OCI-LY7 (cell line): ENCODE data around the gene SLC9A7. TPM values are rescaled to one million over a fixed set of nuclear protein-coding genes. Genes with fewer than 3 reads are reported as not detected.

Experiments
- BruUV-seq: library from RNA; stranded (reverse); fragments of 400-500 nt; replicated peaks from 2 replicates; lab custom pipeline; 2021; lab: Mats Ljungman, UMichigan
- CTCF ChIA-PET: fragments of 300-600 bp; sonication (Branson Sonifier 250); formaldehyde crosslinking; loops from one replicate; lab custom pipeline; 2022; ENCODE audit warnings: antibody characterized with exemption; ENCODE audit not compliant: unreplicated experiment; lab: Charles Lee
- POLR2A ChIA-PET: fragments of 300-600 bp; sonication (Branson Sonifier 250); formaldehyde crosslinking; loops from one replicate; lab custom pipeline; 2022; ENCODE audit warnings: antibody characterized with exemption; lab: Charles Lee
- DNase-seq: peaks from one replicate; pipeline ENCODE4 v3.0.0-alpha.2; 2015; ENCODE audit warnings: low spot score
- H2AFZ ChIP-seq: fragments of 200-600 bp; sonication (generic), shearing (Covaris generic); 2 replicates; pipeline ENCODE4 v1.6.1; 2014; ENCODE audit warnings: mild to moderate bottlenecking, antibody characterized with exemption, low read length, moderate library complexity
- H3K27ac ChIP-seq: fragments of 200-600 bp; sonication (generic); 2 replicates; pipeline ENCODE4 v1.5.1; 2014; ENCODE audit warnings: mixed run types, low read depth, mild to moderate bottlenecking, moderate library complexity, low read length, inconsistent platforms; ENCODE audit not compliant: poor library complexity, severe bottlenecking
- H3K36me3 ChIP-seq: fragments of 200-600 bp; sonication (generic); 2 replicates; pipeline ENCODE4 v1.6.1; 2014; ENCODE audit warnings: mild to moderate bottlenecking, antibody characterized with exemption, low read length, moderate library complexity, mixed read lengths; ENCODE audit not compliant: insufficient read depth
- H3K4me1 ChIP-seq: fragments of 200-600 bp; sonication (generic); 2 replicates; pipeline ENCODE4 v1.5.1; 2014; ENCODE audit warnings: mild to moderate bottlenecking, low read length; ENCODE audit not compliant: insufficient read depth, poor library complexity, severe bottlenecking
- H3K4me2 ChIP-seq: fragments of 200-600 bp; sonication (generic); 2 replicates; pipeline ENCODE4 v1.6.1; 2014; ENCODE audit warnings: mild to moderate bottlenecking, low read length
- H3K4me3 ChIP-seq: fragments of 200-600 bp; sonication (generic); 2 replicates; pipeline ENCODE4 v1.5.1; 2014; ENCODE audit warnings: mild to moderate bottlenecking, low read depth, low read length; ENCODE audit not compliant: poor library complexity, severe bottlenecking
- H3K79me2 ChIP-seq: fragments of 200-600 bp; sonication (generic); 2 replicates; pipeline ENCODE4 v1.6.1; 2016; ENCODE audit warnings: low read depth, mild to moderate bottlenecking, low read length, moderate library complexity, mixed read lengths; ENCODE audit not compliant: insufficient read depth
- H3K9me2 ChIP-seq: fragments of 200-600 bp; sonication (generic); 2 replicates; pipeline ENCODE4 v1.6.1; 2016; ENCODE audit warnings: mild to moderate bottlenecking, low read length, mixed read lengths; ENCODE audit not compliant: insufficient read depth
- H3K9me3 ChIP-seq: fragments of 200-600 bp; sonication (generic); 2 replicates; pipeline ENCODE4 v1.6.1; 2014; ENCODE audit warnings: mild to moderate bottlenecking, mixed run types, low read length, mixed read lengths
- H4K20me1 ChIP-seq: fragments of 200-600 bp; sonication (generic); 2 replicates; pipeline ENCODE4 v1.6.1; 2014; ENCODE audit warnings: mild to moderate bottlenecking, antibody characterized with exemption, low read length, moderate library complexity, mixed read lengths; ENCODE audit not compliant: insufficient read depth
- EZH2phosphoT487 ChIP-seq: fragments of 200-600 bp; sonication (generic); IDR thresholded peaks from 2 replicates; pipeline ENCODE4 v1.6.1; 2018; ENCODE audit warnings: low read depth, borderline replicate concordance, mild to moderate bottlenecking, mixed run types, antibody characterized with exemption, low read length, moderate library complexity, mixed read lengths
- intact Hi-C: fragments of 100-400 bp; cut with micrococcal nuclease; formaldehyde crosslinking; loops from one replicate; pipeline ENCODE4 v1.10.0; 2022; ENCODE audit not compliant: unreplicated experiment
- total RNA-seq, 2 experiments: library from RNA; depleted of rRNA in 1 of 2; stranded (reverse); fragments of >200 nt in 1 of 2; shearing (Covaris generic) in 1 of 2; gene quantifications; 2 replicates each; pipeline ENCODE4 v1.2.3, GENCODE V29; 2014 to 2022
- TF ChIP-seq, protein P1 (sequence below): fragments of 200-600 bp; sonication (generic); conservative IDR thresholded peaks from 2 replicates; pipeline ENCODE4 v1.5.1; 2014; ENCODE audit warnings: mild to moderate bottlenecking, antibody characterized with exemption, low read length, moderate library complexity, mixed read lengths

Gene SLC9A7
- total RNA-seq, 2 experiments from 2014 or later: 40.5 to 59.6 TPM

DNA sequence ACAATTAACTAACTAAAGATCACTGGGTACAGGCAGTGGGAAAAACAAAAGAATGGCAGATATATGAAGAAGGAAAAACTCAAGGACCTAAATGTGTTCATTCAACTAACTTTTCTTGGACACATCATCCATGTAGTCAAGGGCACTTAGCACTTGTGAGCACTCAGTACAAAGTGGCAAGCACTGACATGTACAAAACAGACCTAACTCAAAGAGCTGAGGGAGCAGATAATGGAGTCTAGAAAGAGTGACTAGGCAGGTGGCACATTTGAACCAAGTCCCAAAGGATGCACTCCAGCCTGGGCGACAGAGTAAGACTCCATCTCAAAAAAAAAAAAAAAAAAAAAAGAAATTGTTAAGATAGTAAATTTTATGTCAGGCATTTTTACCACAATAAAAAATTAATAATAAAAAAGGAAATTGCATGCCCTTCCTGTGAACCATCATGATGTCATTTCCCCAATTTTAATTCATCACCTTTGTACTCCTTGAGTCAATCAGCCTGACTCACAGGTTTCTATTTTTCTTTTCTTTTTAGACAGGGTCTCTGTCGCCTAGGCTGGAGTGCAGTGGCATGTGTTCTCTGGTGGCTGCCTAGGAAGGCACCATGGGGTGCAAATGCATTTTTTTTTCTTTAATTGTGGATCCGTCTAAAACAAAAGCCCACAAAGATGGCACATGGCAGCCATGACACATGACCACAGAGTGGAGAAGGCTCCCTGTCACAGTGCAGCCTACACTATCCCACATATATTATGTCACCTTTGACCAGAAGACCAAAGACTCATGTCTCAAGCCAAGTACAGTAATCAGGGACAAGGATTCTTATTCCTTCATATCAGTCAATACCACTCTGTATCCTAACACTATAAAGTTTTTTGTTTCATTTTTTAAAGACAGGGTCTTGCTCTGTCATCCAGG, 93.4 kb downstream of the SLC9A7 start:
- CTCF ChIA-PET: no interaction called here
- intact Hi-C loops: no loop called here
- Histone ChIP-seq H3K9me2 (no peaks in the 10 kb centered on the region), H3K79me2 (no peaks in the 10 kb centered on the region), H4K20me1 (no peaks in the 10 kb centered on the region), H3K9me3 (no peaks in the 10 kb centered on the region), H3K4me1 (no peaks in the 10 kb centered on the region), H2AFZ (no peak overlapping the region), H3K4me3 (no peak overlapping the region), H3K4me2 (no peak overlapping the region), H3K27ac (no peak overlapping the region), H3K36me3 (peaks cover 41% of the 10 kb centered on the region)
- TF ChIP-seq, protein P1, sequence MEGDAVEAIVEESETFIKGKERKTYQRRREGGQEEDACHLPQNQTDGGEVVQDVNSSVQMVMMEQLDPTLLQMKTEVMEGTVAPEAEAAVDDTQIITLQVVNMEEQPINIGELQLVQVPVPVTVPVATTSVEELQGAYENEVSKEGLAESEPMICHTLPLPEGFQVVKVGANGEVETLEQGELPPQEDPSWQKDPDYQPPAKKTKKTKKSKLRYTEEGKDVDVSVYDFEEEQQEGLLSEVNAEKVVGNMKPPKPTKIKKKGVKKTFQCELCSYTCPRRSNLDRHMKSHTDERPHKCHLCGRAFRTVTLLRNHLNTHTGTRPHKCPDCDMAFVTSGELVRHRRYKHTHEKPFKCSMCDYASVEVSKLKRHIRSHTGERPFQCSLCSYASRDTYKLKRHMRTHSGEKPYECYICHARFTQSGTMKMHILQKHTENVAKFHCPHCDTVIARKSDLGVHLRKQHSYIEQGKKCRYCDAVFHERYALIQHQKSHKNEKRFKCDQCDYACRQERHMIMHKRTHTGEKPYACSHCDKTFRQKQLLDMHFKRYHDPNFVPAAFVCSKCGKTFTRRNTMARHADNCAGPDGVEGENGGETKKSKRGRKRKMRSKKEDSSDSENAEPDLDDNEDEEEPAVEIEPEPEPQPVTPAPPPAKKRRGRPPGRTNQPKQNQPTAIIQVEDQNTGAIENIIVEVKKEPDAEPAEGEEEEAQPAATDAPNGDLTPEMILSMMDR: no peak
- no peak for TF ChIP-seq EZH2phosphoT487
- DNase-seq: no peak
- no TSS peak for BruUV-seq
- POLR2A ChIA-PET: no interaction called here

DNA sequence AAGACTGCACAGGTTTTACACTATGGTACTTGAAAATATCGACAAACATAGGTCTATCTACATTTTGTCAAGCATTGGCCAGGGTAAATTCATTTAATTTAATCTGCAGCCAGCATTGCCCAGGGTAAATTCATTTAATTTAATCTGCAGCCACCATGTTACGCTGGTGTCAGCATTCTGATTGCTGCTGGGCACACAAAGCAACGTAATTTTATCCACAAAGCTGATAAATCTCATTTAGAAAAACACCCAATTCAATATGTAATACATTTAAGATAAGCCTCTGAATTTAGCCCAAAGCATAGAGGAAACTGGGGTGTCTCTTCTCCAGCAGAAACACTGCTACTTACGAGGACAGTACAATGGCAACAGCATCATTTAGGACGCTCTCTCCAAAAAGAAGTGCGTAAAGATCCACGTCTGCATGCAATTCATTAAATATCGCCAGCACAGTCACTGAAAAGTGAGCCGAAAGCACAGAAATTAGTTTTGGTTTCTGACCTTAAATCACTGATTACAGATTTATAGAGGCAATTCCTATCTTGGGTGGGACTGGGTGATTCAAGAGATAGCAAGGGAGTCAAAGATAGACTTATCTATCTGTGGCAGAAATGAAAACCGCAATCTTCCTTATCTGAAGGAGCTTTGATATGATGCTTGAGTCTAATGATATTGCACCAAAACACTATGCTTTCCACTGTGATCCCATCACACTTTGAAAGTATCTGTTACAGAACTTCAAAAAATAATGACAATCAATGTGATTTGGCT, 96.5 kb downstream of the SLC9A7 start:
- H3K36me3 ChIP-seq: peaks cover 28% of the 10 kb centered on the region
- BruUV-seq: no TSS peak
- DNase-seq: no peak
- no peaks in the 10 kb centered on the region for H3K4me1 ChIP-seq
- H2AFZ ChIP-seq: no peak overlapping the region
- CTCF ChIA-PET: no interaction called here
- no peaks in the 10 kb centered on the region for H3K79me2 ChIP-seq
- no peaks in the 10 kb centered on the region for H3K9me2 ChIP-seq
- no peaks in the 10 kb centered on the region for H3K9me3 ChIP-seq
- no peak for TF ChIP-seq EZH2phosphoT487
- TF ChIP-seq, protein P1: no peak
- no peaks in the 10 kb centered on the region for H4K20me1 ChIP-seq
- no peak overlapping the region for H3K4me2 ChIP-seq
- intact Hi-C loops: no loop called here
- H3K4me3 ChIP-seq: no peak overlapping the region
- H3K27ac ChIP-seq: no peak overlapping the region
- POLR2A ChIA-PET: no interaction called here
